Cardiac muscle cell (in vitro differentiated cells and primary cell): Measurements from ENCODE around the gene MYL10. TPM values are rescaled to one million over a fixed set of nuclear protein-coding genes. Genes with fewer than 3 reads are reported as not detected.

Source experiments
- DNase-seq, 2 donors: peaks; one replicate each; pipeline versions ENCODE4 v3.0.0 to v3.0.0-alpha.2; 2010 to 2017; ENCODE audit warnings: low read depth in 1 of 2, low spot score in 1 of 2
- H3K27ac ChIP-seq: fragments of 200-600 bp; sonication (generic); 2 replicates; pipeline ENCODE4 v1.5.1; 2016
- H3K27me3 ChIP-seq: fragments of 200-600 bp; sonication (generic); 2 replicates; pipeline ENCODE4 v1.6.0; 2016; ENCODE audit warnings: control low read depth
- H3K36me3 ChIP-seq: fragments of 200-600 bp; sonication (generic); 2 replicates; pipeline ENCODE4 v1.5.1; 2016; ENCODE audit warnings: control low read depth
- H3K4me1 ChIP-seq: fragments of 200-600 bp; sonication (generic); 2 replicates; pipeline ENCODE4 v1.8.1; 2017; ENCODE audit warnings: low read depth, mild to moderate bottlenecking, mixed run types
- H3K4me3 ChIP-seq: fragments of 200-600 bp; sonication (generic); 2 replicates; pipeline ENCODE4 v1.5.1; 2016; ENCODE audit warnings: mild to moderate bottlenecking
- H3K9me3 ChIP-seq: fragments of 200-600 bp; sonication (generic); 2 replicates; pipeline ENCODE4 v1.5.1; 2017; ENCODE audit warnings: low read depth, mild to moderate bottlenecking, control low read depth
- CTCF ChIP-seq: IDR thresholded peaks from 2 replicates; pipeline ENCODE4 v1.5.1; 2012; ENCODE audit warnings: low read depth, mild to moderate bottlenecking, low read length
- polyA plus RNA-seq: library from polyadenylated mRNA; unstranded; fragments of >200 nt; fragmentation: Nextera tagmentation; extraction: Ambion mirVana; gene quantifications from 2 replicates; pipeline ENCODE4 v1.2.1, GENCODE V29; 2016
- total RNA-seq: library from RNA; depleted of rRNA; stranded (reverse); fragments of >200 nt; gene quantifications from 2 replicates; pipeline ENCODE4 v1.2.3, GENCODE V29; 2016

Gene MYL10
- total and polyA plus RNA-seq, 2 experiments from 2014 or later: not detected

GRCh38 chr7:101594790-101595189 lies 34.3 kb downstream of the MYL10 start:
- Histone ChIP-seq H3K4me1 (no peaks in the 10 kb centered on the region), H3K27me3 (no peaks in the 10 kb centered on the region), H3K9me3 (no peaks in the 10 kb centered on the region), H3K4me3 (no peak overlapping the region), H3K36me3 (no peaks in the 10 kb centered on the region), H3K27ac (no peak overlapping the region)
- no peak for DNase-seq
- no peak for TF ChIP-seq CTCF

- Histone ChIP-seq H3K9me3 (no peaks in the 10 kb centered on the region), H3K4me1 (no peaks in the 10 kb centered on the region), H3K27me3 (no peaks in the 10 kb centered on the region), H3K4me3 (no peak overlapping the region), H3K36me3 (no peaks in the 10 kb centered on the region), H3K27ac (no peak overlapping the region)
- no peak for TF ChIP-seq CTCF
- no peak for DNase-seq
Measured at GRCh38 chr7:101593556-101593955, 35.5 kb downstream of the MYL10 start.

GRCh38 chr7:101591504-101591903 lies 37.6 kb downstream of the MYL10 start:
- DNase-seq: no peak
- Histone ChIP-seq H3K27me3 (no peaks in the 10 kb centered on the region), H3K9me3 (no peaks in the 10 kb centered on the region), H3K4me3 (no peak overlapping the region), H3K36me3 (no peaks in the 10 kb centered on the region), H3K4me1 (no peaks in the 10 kb centered on the region), H3K27ac (no peak overlapping the region)
- no peak for TF ChIP-seq CTCF

GRCh38 chr7:101590663-101591435 lies 38.2 kb downstream of the MYL10 start:
- no peaks in the 10 kb centered on the region for H3K9me3 ChIP-seq
- no peak for TF ChIP-seq CTCF
- no peak overlapping the region for H3K4me3 ChIP-seq
- H3K27me3 ChIP-seq: no peaks in the 10 kb centered on the region
- no peak overlapping the region for H3K27ac ChIP-seq
- no peaks in the 10 kb centered on the region for H3K4me1 ChIP-seq
- no peak for DNase-seq
- no peaks in the 10 kb centered on the region for H3K36me3 ChIP-seq

GRCh38 chr7:101589976-101590662 lies 39.0 kb downstream of the MYL10 start:
- DNase-seq: no peak
- H3K4me3 ChIP-seq: no peak overlapping the region
- no peaks in the 10 kb centered on the region for H3K36me3 ChIP-seq
- no peaks in the 10 kb centered on the region for H3K9me3 ChIP-seq
- no peak overlapping the region for H3K27ac ChIP-seq
- H3K4me1 ChIP-seq: no peaks in the 10 kb centered on the region
- TF ChIP-seq CTCF: no peak
- H3K27me3 ChIP-seq: no peaks in the 10 kb centered on the region
